HG02642 (cell line): ENCODE measurements around the gene SLC16A11.

Experiments used
- ATAC-seq: cut with Tn5 transposase; IDR thresholded peaks from one replicate; pipeline ENCODE4 v1.9.1; 2021; ENCODE audit warnings: mild to moderate bottlenecking; ENCODE audit not compliant: unreplicated experiment, poor library complexity

Gene SLC16A11

DNA sequence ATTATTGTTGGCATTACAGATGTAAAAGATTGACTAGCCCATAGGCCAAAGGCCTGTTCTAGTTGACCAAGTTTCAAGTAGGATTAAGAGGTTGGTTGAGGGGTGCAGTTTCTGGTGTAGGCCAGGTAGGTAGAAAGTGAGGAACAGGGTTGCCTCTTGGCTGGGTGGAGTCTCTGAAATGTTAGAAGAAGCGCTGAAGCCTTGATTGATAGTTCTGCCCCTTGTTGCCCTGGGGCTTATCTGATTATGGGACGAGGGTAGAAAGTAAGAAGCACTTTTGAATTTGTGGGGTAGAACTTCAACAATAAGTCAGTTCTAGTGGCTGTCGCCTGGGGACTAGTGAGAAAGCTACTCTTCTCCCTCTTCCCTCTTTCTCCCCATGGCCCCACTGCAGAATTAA is 14.8 kb downstream of the SLC16A11 start:
- no peak for ATAC-seq

DNA sequence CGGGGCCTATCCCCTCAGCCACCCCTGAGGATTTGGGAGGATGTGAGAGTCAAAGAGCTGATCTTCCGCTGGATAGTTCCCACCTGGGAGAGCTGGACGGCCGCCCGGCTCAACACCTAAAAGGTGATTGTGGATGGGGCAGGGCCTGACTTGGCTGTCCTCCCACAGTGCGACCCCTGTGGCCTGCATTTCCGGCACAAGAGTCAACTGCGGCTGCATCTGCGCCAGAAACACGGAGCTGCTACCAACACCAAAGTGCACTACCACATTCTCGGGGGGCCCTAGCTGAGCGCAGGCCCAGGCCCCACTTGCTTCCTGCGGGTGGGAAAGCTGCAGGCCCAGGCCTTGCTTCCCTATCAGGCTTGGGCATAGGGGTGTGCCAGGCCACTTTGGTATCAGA is 16.6 kb downstream of the SLC16A11 start:
- ATAC-seq, result no peak

DNA sequence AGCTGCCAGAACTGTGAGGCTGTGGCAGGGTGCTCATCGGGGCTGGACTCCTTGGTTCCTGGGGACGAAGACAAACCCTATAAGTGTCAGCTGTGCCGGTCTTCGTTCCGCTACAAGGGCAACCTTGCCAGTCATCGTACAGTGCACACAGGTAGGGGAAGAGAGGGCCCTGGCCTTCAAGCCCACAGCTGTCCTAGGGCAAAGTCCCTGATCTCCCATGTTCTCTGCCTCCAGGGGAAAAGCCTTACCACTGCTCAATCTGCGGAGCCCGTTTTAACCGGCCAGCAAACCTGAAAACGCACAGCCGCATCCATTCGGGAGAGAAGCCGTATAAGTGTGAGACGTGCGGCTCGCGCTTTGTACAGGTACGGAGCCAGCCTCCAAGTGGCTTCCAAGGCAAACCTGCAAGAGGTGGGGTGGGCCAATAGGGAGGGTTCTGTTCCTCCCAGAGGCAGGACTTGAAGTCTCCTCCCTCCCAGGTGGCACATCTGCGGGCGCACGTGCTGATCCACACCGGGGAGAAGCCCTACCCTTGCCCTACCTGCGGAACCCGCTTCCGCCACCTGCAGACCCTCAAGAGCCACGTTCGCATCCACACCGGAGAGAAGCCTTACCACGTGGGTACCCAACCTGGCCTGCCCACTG is 17.3 kb downstream of the SLC16A11 start:
- ATAC-seq, result no peak

DNA sequence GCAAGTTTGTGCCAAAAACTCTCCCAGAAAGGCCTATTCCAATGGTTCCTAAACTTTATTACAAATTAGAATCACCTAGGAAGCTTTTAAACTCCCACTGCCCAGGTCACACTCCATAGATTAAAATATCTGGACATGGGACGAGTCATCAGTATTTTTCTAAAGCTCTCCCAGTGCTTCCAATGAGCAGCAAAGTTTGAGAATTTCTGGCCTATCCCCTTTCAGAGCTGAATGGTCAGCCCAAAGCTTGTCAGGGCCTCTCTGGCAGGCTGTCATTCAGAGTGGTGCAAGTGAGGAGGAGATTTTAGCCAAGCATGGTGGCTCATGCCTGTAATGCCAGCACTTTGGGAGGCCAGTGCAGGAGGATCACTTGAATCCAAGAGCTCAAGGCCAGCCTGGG is 18.6 kb downstream of the SLC16A11 start:
- ATAC-seq, result no peak

DNA sequence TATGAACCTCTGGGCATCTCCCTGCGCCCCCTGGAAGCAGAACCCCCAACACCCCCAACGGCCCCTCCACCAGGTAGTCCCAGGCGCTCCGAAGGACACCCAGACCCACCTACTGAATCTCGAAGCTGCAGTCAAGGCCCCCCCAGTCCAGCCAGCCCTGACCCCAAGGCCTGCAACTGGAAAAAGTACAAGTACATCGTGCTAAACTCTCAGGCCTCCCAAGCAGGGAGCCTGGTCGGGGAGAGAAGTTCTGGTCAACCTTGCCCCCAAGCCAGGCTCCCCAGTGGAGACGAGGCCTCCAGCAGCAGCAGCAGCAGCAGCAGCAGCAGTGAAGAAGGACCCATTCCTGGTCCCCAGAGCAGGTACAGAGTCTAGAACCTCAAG is 19.5 kb downstream of the SLC16A11 start:
- ATAC-seq, result no peak

DNA sequence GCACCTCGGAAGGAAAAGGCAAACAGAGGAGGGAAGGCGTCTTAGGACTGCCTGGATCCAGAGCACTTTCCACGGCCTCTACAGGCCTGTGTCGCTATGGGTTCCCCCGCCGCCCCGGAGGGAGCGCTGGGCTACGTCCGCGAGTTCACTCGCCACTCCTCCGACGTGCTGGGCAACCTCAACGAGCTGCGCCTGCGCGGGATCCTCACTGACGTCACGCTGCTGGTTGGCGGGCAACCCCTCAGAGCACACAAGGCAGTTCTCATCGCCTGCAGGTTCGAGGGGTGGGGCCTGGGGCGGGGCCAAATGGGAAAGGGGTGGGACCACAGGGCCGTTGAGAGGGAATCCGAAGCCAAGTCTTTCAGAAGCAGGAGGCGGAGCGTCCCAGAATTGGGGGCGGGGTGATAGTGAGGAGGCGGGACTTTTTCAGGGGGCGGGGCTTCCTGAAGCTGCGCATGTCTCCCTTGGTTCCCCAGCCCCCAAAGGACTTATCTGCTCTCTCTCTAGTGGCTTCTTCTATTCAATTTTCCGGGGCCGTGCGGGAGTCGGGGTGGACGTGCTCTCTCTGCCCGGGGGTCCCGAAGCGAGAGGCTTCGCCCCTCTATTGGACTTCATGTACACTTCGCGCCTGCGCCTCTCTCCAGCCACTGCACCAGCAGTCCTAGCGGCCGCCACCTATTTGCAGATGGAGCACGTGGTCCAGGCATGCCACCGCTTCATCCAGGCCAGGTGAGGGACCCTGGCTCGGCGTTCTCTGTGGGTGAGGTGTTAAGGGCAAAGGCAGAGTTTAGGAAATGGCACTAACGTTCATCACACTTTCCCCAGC is 20.1 kb downstream of the SLC16A11 start:
- no peak for ATAC-seq

DNA sequence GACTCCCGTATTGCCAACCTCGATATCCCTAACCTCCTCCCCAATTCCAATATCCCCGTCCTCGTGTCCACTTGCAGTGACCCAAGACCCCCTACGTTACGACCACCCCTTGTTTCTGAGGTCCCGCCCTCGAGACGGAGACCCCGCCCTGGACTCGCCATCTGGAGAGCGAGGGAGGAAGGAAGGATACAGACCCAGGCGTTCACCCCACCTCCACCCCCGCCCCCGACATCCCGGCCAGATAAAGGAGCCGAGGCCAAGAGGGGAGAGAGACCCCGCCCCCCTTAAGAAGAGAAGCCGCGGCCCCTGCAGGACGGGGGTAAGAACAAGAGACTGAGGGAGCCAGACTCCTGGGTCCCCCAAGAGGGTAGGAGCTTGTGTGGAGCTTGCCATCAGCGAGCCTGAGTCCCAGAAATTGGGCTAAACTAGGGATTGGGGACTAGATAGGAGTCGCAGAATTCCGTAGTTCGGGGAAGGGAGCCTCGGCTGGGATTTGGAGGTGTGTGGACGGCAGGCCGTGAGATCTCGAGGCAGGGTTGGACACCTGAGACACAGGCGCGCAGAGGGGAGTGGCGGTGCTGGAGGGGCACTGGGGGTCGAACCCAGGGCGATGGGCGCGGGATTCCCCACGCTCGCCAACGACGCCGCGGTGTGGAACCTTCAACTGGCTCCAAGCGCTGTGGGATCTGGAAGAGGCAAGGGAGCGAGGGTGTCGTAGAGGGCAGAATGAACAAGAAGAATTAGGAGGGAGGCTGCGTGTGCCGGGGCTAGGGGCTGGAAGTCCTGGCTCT is 20.9 kb downstream of the SLC16A11 start, which contains the start of gene BCL6B:
Gene BCL6B, plus strand, starts transcription at position 270 of the 791 bp plus-strand sequence. CDS start 622 bp downstream, outside the sequence.
- no peak for ATAC-seq

DNA sequence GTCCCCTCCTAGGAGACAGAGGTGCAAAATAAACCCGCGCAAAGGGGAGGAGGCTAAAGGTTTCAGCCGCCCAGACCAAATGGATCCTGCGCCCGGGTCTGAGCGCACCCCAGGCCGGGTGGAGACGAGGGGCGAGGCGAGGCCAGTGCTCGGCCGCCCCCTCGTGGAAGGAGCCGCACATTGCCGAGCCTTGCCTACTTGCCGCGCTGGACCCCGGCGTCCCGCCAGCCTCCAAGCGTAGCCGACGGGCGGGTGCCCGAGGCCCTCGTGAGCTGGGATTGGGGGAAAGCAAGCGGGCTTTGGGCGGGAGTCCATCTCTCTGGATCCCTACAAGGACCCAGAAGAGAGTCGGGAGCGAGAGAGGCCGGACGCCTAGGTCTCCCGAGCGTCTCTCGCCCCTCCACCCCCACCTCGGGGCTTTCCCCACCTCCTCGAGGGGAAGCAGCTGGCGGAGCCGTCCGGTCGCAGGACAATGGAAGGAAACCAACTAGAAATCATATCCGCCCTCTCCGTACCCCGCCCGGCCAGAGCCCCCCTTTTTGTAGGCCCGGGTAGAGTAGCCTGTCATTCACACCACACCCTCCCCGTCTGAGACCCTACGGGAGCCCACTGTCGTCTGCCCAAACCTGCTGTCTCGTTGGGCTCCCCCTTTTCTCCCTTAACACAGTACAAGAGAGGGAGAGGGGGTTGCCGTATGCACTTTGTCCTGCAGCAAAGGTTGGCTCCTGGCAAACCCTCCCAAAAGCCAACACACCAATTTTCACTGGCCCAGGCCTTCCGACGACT is 21.7 kb downstream of the SLC16A11 start:
- peak; percentile 78 for ATAC-seq

DNA sequence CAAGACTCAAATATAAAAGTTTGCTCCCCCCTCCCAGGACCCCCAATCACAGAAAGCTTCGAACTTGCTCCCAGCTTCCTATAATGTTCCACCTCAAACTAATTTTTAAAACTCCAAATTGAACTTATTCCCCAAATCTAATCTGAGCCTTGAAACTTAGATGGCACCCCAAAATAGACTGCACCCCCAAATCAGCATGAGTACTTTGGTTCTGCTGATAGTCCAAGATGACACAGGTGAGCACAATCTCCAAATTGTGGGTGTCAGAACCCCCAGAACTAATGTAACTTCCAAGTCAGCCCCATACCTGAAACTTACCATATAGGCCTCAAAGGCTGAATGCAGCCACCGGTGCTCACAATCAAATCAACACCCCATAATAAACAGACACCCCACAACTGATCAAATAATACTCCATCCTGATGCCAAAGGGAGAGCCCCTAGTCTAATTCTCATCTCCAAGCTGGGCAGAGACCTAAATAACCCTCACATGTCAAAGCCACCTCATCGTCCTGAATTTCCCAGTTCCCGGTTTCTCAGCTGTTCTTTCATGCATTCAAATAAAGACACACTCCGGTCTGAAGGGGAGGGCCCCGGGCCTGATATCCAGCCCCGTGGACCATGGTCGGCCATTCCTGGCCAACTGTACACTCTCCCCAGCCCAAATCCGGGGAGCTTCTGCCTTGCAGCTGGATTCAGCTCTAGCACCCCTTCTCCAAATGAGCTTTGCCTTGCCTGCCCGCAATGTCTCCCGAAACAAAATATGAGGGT is 22.8 kb downstream of the SLC16A11 start:
- no peak for ATAC-seq

DNA sequence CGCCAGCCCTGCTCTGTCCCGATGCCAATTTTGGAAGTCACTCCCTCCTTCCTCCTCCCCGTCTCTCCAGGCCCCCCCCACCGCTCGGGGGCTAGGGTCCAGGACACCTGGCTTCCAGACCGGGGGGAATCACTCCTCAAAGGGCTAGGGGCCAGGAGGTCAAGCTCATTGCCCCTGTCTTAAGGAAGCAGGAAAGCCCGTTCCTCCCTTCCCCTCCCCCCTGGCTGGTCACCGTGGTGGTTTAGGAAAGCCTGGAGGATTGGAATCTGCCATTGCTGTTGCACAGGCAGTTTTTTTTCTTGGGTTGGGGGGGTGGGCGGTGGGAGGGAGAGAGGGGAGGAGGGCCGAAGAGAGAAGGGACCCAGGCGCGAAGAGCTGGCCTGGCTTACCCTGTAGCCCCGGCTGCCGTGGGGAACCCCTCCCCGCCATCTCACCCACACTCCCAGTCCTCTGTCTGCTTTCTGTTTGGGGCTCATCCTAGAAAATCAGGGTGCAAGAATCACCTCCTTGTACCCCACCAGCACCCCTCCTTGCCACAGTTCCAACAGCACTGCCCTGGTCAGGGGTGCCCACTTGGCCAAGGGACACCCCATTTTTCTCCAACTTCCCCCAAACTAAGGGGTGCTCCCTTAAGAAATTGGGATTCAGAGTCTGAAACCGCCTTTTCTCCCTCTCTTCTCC is 23.9 kb downstream of the SLC16A11 start:
- ATAC-seq, result no peak

DNA sequence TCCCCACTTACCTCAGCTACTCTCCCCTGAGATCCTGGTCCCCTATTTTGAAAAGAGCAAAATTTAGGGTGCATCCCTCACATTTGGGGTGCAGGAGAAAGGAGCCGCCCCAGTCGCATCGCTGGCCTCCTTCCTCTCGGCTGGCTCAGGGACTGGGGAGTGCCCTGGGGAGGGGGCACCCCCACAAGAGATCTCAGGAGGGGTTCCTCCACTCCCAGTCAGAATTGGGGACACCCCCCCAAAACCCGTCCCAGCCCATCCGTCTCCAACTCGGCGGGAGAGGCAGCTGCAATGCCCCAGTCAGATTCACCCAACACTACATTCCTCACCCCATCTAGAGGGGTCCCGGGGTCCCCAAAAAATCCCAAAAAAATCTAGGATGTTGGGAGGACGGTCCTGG is 24.5 kb downstream of the SLC16A11 start:
- no peak for ATAC-seq

DNA sequence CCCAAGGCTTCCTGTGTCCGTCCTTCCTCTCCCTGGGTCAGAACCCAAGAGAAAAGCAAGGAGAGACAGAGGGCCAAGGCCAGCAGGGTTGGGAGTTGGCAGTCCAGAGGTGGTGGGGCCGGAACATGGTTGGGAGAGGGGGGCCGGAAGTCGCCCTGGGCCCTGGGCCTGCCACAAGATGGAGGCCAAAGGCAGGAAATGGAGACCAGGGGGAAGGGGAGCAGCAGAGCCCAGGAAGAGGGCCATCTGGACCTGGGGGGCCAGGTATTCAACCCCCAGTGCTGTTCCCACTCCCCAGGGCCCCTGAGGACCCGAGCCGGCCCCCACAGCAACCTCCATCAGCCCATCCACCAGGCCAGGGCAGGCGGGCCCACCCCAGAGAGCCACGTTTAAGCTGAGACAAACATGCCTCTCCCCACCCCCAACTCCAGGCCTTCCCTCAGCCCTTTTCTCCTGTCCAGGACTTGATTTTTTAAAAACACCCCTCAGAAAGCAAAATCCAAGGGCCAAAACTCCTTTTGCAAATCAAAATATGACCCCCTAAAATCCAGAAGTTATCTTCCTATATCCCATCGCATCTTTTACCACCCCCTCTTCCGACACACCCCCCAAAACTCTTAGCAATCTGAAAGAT is 25.4 kb downstream of the SLC16A11 start:
- no peak for ATAC-seq

DNA sequence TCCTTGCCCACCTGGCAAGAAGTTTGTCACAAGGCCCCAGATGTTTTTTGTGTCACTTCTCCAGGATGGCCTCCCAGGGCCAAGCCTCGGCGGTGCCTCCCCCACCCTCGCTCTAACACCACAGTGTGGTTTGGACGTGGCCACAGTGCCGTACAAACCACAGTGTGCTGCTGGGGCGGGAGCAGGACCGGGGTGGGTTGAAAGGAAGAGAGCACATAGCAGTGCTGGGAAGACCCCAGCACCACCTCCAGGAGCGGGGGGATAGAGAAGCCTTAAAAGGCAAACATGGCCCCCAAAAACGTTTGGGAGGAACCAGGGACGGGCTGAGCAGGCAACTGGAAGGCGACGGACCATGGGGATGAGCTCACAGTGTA is 26.1 kb downstream of the SLC16A11 start:
- no peak for ATAC-seq

DNA sequence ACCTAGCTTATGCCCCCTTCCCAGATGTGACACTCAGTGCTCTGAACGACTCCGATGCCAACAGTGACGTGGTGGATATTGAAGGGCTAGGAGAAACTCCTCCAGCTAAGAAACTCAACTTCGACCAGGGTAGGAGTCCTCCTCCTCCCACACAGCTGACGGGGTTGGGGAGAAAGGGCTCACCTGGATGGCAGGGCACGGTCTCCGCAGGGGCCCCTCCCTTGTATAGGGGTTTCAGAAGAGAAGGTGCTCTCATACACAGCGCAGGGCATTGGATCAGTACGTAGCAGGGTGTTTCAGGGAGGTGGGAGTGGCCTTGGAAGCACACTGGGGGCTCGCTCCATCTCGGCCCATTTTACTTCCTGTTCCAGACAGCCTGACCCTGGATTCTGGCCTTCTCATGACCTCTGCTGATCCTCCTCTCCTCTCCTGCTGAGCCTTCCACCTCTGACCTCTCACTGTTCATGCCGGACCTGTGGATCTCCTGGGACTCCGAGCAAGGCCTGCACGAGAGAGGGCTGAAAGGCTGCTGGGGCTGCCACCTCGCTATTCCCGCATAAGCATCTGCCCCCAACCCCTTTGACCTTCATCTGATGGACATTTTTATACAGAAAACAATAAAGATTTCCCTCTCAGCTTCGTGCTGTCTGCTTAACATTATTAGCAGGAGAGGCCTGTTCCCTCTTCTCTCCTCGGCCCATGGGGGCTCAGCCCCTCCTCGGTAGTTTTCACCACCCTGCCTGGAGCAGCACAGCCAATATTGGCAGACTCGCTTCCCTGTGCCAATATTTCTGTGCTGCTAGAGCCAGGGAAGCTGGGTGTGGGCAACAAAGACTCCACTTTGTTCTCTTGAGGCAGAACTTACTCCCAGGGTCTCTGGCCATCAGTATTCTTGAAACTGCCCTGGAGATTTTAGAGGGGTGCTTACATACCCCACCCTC is 26.7 kb downstream of the SLC16A11 start:
- no peak for ATAC-seq

DNA sequence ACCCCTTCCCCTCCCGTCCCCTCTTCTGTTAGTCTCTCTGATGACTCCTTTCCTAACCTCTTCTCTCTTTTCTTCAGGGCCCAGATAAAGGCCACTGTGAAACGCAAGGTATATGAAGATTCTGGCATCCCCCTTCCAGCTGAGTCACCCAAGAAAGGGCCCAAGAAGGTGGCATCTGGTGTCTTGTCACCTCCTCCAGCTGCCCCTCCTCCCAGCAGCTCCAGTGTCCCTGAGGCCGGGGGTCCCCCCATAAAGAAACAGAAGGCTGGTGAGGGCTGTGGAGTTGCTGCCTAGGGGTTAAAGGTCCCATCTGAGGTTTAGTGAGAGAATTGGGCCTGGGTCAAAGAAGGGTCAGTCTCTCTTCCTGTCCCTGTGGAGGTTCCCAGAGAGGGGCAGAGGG is 27.5 kb downstream of the SLC16A11 start:
- no peak for ATAC-seq

DNA sequence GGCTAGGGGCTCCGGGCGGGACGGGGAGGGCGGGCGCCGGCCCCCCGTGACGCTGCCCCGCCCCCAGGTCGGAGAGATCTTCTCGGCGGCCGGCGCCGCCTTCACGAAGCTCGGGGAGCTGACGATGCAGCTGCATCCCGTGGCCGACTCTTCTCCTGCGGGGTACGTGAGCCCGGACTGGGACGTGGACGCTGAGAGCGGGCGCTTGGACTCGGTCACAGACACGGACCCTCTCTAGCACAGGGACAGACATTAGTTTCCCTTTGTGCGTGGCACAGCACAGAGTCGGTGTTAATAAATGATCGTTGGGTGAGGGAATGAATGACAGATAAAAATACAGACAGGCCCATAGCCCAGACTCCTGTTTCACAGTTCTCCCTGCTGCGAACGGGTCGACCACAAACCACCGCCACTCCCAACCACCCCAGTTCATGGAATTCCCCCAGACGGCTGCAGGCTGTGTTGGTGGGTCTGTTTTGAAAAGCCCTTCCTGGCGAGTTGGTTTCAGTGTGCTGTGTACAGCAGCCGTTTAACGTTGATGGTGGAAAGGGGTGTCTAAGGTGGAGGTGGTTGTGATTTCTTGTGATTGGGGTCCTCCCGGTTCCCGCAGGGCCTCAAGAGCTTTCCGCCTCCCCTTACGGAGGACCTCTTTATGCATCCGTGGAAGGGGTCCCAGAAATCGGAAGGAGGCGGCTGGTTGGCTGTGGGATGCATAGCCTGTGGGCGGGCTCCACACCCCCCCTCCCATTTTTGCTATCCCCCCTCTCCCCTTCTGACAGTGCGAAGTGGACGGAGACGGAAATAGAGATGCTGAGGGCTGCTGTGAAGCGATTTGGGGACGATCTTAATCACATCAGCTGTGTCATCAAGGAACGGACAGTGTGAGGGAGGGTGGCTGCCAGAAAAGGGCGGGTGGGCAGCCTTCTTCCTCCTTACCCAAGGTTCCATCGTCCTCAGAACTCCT is 28.6 kb downstream of the SLC16A11 start:
- peak; percentile 23 for ATAC-seq
